A549 (cell line): ENCODE data around the gene SPCS3.

Experiments
- CHD4 ChIP-seq: fragments of 200-600 bp; sonication (generic); IDR thresholded peaks from 2 replicates; pipeline ENCODE4 v1.6.1; 2016; ENCODE audit warnings: antibody characterized with exemption, mild to moderate bottlenecking, borderline replicate concordance
- CTCF ChIP-seq: fragments of >200 bp; sonication (Bioruptor Twin); formaldehyde crosslinking; IDR thresholded peaks from 3 replicates; pipeline ENCODE4 v1.5.1; 2016
- EHMT2 ChIP-seq: fragments of 200-600 bp; sonication (generic); IDR thresholded peaks from 2 replicates; pipeline ENCODE4 v1.6.1; 2016; ENCODE audit warnings: antibody characterized with exemption, low read depth, mild to moderate bottlenecking, moderate library complexity
- JUN ChIP-seq, 2 experiments: fragments of >200 bp; sonication (Bioruptor Twin); formaldehyde crosslinking; IDR thresholded peaks; 2 replicates in 1 of 2; 3 replicates in 1 of 2; pipeline ENCODE4 v1.6.1; 2016 to 2017
- POLR2A ChIP-seq: IDR thresholded peaks from 2 replicates; pipeline ENCODE4 v1.6.1; 2012; ENCODE audit warnings: mild to moderate bottlenecking, low read length
- POLR2AphosphoS2 ChIP-seq: conservative IDR thresholded peaks from 2 replicates; pipeline ENCODE4 v1.6.1; 2012; ENCODE audit warnings: low read length, improper control_type of control experiment, inconsistent platforms
- RCOR1 ChIP-seq: fragments of 150-350 bp; IDR thresholded peaks from 2 replicates; pipeline ENCODE4 v1.6.1; 2014; ENCODE audit warnings: antibody characterized with exemption, low read length, low read depth

GRCh38 chr4:176298664-176299063 lies 21.1 kb upstream of the SPCS3 start:
- no peak for TF ChIP-seq CHD4
- no peak for TF ChIP-seq POLR2AphosphoS2
- TF ChIP-seq EHMT2, result no peak
- no peak for TF ChIP-seq JUN (IDR thresholded peaks at IDR 0.05)
- TF ChIP-seq RCOR1, result no peak
- no peak for TF ChIP-seq POLR2A
- no peak for TF ChIP-seq CTCF
